CD4-positive, alpha-beta T cell treated with Interleukin-1 beta for 1 hour (primary cell): ENCODE results near the gene CIRBP.

Experiments
- DNase-seq, 2 donors: peaks; one replicate each; pipeline ENCODE4 v3.0.0-alpha.2; 2020 to 2022

Gene CIRBP

DNA sequence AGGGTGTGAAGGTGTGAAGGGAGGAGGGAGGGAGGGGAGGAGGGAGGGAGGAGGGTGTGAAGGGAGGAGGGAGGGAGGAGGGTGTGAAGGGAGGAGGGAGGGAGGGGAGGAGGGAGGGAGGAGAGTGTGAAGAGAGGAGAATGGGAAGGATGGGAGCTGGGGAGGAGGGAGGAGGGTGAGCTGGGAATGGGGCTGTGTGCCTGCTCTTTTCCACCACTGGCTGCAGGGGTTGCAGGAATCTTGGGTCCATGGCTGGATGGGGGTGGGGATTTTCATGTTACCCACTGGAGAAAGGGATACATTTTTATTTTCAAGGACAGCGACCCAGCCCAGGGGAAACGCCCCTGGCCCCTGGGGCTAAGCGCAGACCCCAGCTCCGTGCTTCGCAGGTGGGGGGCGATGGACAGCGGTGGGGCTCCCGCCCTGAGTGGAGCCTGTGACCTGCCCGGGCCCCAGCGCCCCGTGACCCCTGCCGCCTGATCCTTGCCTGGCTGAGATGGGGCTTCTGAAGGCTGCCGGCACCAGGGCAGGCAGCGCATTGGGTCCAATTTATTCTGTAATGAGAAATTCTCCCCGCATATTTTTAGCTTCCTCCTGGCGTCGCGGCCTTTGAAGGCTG is 13.6 kb downstream of the CIRBP start:
- DNase-seq = no peak

DNA sequence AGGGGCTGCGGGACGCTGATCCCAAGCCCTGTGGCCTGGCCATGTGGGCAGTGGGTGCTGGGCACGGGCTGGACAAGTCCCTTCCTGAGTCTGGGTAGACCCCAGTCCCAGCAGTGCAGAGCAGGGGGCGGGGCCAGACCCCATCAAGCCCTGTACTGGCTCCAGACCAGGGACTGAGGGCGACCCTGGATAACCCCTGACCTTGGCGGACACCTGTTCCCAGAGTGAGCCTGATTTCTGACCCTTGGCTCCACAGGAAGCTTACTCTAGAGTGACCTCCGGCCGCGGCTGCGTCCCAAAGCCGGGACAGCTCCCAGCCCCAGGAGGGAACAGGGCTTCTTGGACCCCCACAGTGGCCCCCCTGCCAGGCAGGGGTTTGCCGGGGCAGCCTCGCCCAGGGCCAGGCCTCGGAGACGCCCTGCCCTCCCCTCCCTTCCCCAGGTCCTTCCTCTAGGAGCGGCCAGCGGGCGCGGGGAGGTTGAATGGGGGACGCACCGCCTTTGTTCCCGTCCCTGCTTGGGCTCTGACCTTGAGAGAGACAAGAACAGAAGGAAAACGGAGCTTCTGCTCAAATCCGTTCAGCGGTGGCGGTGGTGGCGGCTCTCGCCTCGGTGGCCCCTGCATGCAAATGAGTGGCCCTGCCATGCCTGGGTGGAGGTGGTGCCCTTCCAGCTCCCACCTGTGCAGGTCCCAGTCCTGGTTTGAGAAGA is 14.2 kb downstream of the CIRBP start:
- DNase-seq = no peak

DNA sequence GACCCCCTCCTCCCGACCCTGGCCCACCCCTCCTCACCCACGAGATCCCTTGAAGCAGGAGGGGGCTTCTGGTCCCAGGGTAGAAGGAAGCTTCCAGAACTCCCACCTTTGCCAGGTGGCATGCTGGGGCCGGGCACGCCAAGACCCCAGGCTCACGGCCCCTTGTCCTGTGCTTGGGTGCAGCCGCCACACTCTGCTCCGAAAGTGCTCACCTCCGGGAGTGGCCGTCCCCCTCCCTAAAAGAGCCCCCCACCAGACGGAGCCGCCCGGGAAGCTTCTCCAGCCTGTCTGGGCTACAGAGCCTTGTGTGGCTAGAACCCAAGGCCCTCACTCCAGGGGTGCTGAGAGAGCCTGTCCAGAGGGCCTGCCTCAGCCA is 14.8 kb downstream of the CIRBP start:
- no peak for DNase-seq

- DNase-seq = no peak
Observed at GRCh38 chr19:1284293-1284978, 15.3 kb downstream of the CIRBP start.

- DNase-seq = no peak
Observed at GRCh38 chr19:1284979-1285736, 16.0 kb downstream of the CIRBP start.

- no peak for DNase-seq
Observed at GRCh38 chr19:1285737-1286360, 16.7 kb downstream of the CIRBP start, which contains the start of gene EFNA2. Gene EFNA2 (plus strand): TSS chr19:1285873. CDS start chr19:1286169, 296 bp downstream.

- DNase-seq = no peak
Observed at GRCh38 chr19:1286487-1287353, 17.6 kb downstream of the CIRBP start.

DNA sequence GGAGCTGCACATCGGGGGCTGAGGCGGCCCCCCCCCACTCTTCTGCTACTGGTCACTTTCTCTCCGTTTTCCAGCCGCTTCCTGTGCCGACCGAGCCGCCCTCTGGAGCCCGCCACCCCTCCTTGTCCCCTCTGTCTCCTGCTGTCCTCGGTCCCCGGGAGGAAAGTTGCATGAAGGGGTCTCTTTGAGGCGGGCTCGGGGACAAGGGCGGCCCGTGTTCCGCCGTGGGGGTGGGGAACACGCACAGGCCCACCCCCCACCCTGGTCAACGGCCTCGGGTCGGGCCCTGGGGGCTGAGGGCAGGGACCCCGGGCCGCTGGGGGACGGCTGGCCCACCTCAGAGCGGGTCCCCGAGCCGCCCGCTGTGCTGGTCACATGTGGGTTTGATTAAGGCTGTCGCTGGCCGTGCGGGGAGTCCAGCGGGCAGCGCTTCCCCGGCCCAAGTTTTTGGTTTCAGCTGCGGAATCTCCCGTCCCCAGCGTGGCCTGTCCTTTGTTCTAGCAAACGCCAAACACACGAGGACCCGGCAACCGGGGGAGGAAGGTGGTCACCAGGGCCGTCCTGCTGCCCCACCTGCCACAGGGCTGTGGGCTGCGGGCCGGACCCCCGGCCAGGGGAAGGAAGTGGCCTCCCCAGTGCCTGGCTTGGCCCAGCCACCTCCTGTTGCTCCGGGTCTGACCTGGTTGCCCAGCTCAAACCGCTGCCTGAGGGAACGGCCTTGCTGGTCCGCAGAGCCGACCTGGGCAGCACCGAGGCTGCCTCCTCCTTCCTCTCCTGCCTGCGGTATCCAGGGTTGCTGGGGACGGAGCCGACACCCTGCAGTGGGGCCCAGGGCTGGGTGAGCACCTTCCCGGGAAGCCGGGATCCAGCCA is 18.5 kb downstream of the CIRBP start:
- DNase-seq = no peak

DNA sequence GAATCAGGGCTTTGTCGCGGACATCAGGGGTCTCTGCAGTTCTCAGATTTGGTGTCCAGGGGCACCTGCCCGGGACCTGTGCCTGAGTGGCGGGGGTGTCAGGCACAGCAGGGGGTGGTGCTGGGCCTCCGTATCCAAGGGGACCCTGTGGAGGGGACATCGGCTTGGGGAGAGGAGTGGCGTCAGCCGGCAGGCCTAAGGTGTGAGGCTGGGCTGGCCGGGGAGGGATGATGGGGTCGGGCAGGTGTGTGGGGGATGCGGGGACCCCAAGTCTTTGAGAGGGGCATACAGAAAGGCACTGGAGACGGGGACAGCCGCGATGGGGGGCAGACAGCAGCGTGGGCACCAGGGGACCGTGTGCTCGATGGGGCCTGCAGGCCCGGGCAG is 19.1 kb downstream of the CIRBP start:
- no peak for DNase-seq

DNA sequence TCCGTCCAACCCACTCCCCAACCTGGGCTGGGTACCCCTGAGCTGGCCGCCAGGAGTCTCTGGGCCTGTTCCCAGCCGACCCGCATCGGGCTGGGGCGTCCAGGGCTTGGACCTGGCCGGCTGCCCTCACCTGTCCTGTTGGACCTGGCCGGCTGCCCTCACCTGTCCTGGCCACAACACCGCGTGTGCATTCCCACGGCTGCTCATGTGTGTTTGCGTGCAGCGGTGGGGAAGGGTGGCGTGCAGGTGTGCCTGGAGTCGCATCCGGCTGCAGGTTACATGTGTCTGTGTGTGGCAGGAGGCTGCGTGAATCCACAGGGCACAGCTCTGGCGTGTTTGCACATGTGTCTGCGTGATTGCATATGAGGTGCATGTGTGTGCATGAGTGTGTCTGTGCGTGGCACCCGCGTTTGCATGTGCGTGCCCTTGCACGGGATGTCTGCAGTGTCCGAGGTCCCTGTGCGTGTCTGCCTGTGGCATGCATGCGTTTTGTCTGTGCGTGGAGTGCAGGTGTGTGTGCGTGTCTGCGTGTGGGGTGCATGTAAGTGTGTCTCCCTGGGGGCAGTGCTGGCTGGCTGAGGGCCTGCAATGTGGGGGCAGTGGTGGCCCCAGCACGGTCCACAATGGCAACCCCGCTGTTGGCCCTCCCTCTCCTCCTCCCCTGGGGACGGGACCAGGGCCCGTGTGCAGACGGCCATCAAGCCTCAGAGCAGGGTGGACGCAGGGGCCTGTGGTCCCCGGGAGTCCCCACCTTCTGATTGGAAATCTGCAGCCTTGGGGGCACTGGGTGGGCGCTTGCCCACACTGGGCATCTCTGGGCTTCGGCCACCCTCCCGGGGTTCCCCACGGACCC is 19.9 kb downstream of the CIRBP start:
- DNase-seq = no peak

- DNase-seq = no peak
Observed at GRCh38 chr19:1289686-1290025, 20.5 kb downstream of the CIRBP start.

DNA sequence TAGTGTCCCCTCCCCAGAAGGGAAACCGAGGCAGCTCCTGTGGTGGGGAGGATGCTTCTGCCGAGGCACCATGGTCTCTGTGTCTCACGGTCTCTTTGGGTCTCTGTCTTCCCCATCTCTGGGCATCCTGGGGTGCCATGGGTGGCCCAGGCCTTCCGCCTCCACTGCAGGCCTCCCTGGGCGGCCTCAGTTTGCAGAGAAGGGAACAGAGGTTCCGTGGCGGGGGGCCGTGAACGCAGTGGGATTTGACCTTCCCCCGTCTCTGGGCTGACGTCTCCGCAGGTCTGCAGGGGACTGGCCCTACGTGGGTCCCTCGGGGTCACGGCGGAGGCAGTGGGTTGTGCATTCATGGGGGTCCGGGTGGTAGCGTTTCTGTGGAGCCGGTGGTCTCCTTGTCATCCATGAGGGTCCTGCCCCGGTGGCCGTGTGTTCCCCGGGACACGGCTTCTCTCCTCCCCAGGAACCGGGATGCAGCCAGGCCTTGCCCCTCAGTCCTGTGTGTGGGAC is 21.1 kb downstream of the CIRBP start:
- no peak for DNase-seq

DNA sequence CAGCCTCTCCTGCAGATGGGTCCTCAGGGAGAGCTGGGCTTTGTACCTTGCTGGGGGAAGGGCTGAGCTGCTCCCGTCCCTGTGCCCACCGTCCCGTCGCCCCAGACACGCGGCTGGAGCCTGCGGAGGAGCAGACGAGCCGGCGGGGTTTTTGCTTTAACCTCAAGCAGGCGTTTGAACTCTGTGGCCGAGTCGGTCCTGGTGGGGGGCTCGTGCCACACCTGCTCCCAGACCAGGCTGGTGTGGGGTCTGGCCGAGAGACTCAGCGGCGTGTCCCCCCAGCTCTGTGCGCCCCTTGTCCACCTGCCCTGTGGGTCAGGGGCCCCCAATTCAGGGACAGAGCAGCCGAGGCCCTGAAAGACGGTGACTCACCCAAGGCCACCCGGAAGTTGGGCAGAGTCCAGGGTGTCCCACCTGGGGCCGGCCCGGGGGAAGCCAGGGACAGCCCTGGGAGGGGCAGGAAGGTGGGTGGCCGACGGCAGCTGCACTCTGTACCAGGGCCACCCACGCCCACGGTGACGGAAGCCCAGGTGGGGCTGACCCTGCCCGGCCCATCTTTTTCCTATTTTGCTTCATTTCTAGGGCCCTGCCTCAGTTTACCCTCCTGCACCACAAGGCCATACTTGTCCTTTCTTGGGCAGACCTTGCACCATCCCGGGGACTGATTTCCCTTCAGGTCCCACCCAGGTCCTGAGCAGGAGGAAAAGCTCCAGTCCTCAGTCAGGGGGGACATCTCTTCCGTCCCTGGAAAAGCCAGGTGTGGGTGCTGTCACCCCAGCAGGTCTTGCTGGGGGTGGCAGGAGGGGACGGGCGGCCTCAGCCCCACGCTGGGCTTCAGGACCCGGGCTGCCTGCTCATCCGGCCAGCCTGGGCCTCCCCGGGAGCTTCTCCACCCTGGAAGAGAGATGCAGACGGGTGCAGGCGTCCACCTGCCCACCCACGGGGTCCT is 21.8 kb downstream of the CIRBP start:
- no peak for DNase-seq

DNA sequence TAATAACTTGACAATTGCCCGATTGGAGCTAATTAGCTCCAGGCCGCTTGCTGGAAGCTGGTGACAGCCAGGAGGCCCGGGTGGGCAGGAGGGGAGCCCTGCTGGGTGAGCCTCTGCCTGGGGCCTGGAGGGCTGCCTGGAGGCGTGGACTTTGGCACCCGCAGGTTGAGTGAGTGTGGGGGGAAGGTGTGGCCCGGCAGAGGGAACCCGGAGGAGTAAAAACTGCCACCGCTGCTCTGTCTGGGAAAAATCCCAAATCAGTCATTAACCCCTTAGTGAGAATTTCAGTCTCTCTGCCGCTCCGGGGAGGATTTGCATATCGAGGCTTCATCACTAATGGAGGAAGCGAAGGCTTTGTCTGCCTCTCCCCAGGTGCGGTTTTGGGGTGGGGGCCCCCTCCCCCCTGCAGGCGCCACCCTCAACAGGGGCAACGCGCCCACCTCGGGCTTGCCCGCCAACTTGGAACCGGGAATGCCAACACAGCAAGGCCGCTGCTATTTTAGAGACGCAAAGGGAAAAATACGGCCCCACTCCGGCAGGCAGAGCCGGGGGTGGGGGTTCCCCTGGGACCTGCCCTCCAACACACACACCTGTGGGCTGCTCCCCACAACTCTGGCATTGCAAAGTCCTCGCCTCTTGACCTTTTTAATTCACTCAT is 22.8 kb downstream of the CIRBP start:
- DNase-seq = no peak

DNA sequence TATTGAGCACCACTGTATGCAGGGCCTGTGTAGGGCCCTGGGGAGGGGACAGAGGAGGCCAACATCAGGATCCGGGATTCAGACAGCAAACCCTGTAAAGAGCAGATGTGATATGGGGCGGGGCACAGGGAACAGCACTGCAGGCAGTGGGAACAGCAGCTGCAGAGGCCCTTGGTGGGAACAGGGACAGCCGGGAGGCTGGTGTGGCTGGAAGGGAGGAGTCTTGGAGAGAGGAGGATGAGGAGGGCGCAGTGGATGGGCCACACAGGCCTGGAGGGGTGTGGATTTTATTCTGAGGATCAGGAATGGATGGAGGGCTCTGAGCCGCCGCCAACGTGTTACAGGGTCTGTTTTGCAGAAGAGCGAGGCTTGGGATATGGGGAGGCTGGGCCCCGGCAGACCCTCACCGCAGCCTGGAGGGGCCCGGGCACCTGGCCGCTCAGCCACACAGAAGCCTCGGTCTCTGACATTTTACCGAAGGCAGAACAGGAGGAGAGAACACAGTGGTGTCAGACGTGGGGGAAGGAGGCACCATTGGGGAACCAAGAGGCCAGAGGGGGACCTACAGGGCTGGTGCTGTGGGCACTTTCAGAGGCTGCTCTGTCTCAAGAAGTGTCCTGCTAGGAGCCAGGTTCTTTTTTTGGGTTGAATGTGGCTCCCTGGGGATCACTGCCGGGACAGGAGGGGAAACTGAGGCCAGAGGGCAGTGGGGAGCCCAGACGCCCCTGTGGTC is 23.5 kb downstream of the CIRBP start:
- DNase-seq = no peak

DNA sequence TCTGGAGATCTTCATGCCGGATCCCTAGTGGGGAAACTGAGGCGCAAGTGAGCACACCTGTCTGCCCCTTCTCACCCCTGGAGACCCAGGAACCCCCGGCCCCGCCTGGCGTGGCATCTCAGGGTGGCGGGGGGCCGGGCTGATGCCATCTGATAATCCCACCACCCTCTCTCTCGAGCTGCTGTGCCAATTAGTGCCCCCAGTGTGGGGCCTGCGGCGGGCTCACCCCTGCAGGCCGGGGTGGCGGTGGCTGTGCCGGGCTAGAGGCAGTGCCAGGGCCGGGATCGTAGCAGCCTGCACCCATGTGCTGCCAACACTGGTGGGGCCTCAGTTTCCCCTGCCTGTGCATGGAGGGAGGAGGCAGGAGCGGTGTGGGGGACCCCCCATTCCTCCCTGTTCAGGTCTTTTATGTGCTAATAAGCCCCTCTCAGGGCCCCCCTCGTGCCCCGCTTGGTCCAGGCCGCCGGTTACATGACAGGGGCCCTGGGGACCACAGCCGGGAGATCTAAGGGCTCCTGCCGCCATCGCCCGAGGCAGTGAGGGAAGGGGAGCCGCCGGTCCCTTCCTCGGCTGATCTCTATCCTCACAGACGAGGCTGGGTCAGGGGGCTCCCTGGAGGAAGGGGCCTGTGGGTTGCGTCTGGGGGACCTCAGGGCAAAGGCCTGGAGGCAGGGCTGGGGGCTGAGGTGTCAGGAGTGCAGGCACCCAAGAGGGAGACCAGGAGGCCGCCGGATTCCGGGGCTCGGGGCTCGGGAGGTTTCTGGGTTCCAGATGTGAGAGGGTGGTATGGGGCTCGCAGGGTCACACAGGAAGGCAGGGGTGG is 24.9 kb downstream of the CIRBP start:
- no peak for DNase-seq
